PC-3 (cell line): ENCODE measurements around the gene METTL16. TPM values are rescaled to one million over a fixed set of nuclear protein-coding genes. Genes with fewer than 3 reads are reported as not detected.
"Not testable (repeated sequence)": the region's sequence is repeated elsewhere in the genome, so short reads cannot be mapped to it uniquely, and the experiment has no call there.

Experiments
- ATAC-seq: fragments of 200-7000 bp; cut with Tn5 transposase; 2 replicates; pipeline ENCODE4 v1.9.1; 2020; ENCODE audit warnings: mild to moderate bottlenecking, moderate library complexity
- BruUV-seq: library from RNA; stranded (reverse); fragments of 400-500 nt; replicated peaks from 2 replicates; lab custom pipeline; 2021; lab: Mats Ljungman, UMichigan
- CTCF ChIA-PET: fragments of 300-600 bp; sonication (Branson Sonifier 250); formaldehyde crosslinking; loops from one replicate; lab custom pipeline; 2022; ENCODE audit warnings: antibody characterized with exemption; lab: Charles Lee
- POLR2A ChIA-PET: fragments of 300-600 bp; sonication (Branson Sonifier 250); formaldehyde crosslinking; loops from one replicate; lab custom pipeline; 2022; ENCODE audit warnings: antibody characterized with exemption; ENCODE audit not compliant: unreplicated experiment; lab: Charles Lee
- DNase-seq: peaks from one replicate; pipeline ENCODE4 v3.0.0-alpha.2; 2015
- H2AFZ ChIP-seq: fragments of 300-600 bp; sonication (generic); 2 replicates; pipeline ENCODE4 v1.6.0; 2016; ENCODE audit warnings: antibody characterized with exemption, low read length
- H3F3A ChIP-seq: fragments of 300-600 bp; sonication (generic); one replicate; pipeline ENCODE4 v1.6.0; 2017; ENCODE audit warnings: antibody characterized with exemption, low read length, control low read depth, mild to moderate bottlenecking; ENCODE audit not compliant: unreplicated experiment
- H3K27ac ChIP-seq: fragments of 300-600 bp; sonication (generic); 2 replicates; pipeline ENCODE4 v1.5.1; 2016; ENCODE audit warnings: mild to moderate bottlenecking, low read length
- H3K27me3 ChIP-seq: fragments of 300-600 bp; sonication (generic); 2 replicates; pipeline ENCODE4 v1.6.1; 2016; ENCODE audit warnings: low read length, mixed read lengths
- H3K36me3 ChIP-seq: fragments of 300-600 bp; sonication (generic); 2 replicates; pipeline ENCODE4 v1.6.1; 2016; ENCODE audit warnings: low read depth, mixed run types, low read length, mixed read lengths
- H3K4me1 ChIP-seq: fragments of 300-600 bp; sonication (generic); 2 replicates; pipeline ENCODE4 v1.5.1; 2016; ENCODE audit warnings: low read length; ENCODE audit not compliant: insufficient read depth
- H3K4me2 ChIP-seq: fragments of 300-600 bp; sonication (generic); 2 replicates; pipeline ENCODE4 v1.6.0; 2016; ENCODE audit warnings: low read length
- H3K4me3 ChIP-seq: fragments of 300-600 bp; sonication (generic); 2 replicates; pipeline ENCODE4 v1.5.1; 2016; ENCODE audit warnings: mild to moderate bottlenecking, low read length, mixed read lengths
- H3K79me2 ChIP-seq: fragments of 300-600 bp; sonication (generic); 2 replicates; pipeline ENCODE4 v1.6.1; 2017; ENCODE audit warnings: low read length, mixed read lengths
- H3K9ac ChIP-seq: fragments of 300-600 bp; sonication (generic); 2 replicates; pipeline ENCODE4 v1.6.0; 2016; ENCODE audit warnings: mild to moderate bottlenecking, low read length
- H3K9me2 ChIP-seq: fragments of 300-600 bp; sonication (generic); replicated peaks from 2 replicates; pipeline ENCODE4 v1.6.1; 2016; ENCODE audit warnings: mixed run types, low read length, mixed read lengths
- H3K9me3 ChIP-seq: fragments of 300-600 bp; sonication (generic); 2 replicates; pipeline ENCODE4 v1.6.1; 2016; ENCODE audit warnings: low read length, mixed read lengths
- H4K20me1 ChIP-seq: fragments of 300-600 bp; sonication (generic); 2 replicates; pipeline ENCODE4 v1.6.1; 2016; ENCODE audit warnings: low read length, mixed read lengths
- CTCF ChIP-seq: fragments of 300-600 bp; sonication (generic); conservative IDR thresholded peaks from 2 replicates; pipeline ENCODE4 v1.5.1; 2017; ENCODE audit warnings: antibody characterized with exemption, low read depth, mild to moderate bottlenecking, low read length
- EZH2 ChIP-seq: fragments of 300-600 bp; sonication (generic); IDR thresholded peaks from one replicate; pipeline ENCODE4 v1.6.1; 2017; ENCODE audit warnings: antibody characterized with exemption, mild to moderate bottlenecking, low read length; ENCODE audit not compliant: unreplicated experiment
- EZH2phosphoT487 ChIP-seq: fragments of 300-600 bp; sonication (generic); IDR thresholded peaks from 2 replicates; pipeline ENCODE4 v1.6.1; 2018; ENCODE audit warnings: mild to moderate bottlenecking, antibody characterized with exemption, low read length, borderline replicate concordance
- intact Hi-C: fragments of 100-400 bp; cut with micrococcal nuclease; formaldehyde crosslinking; loops from 2 replicates; pipeline ENCODE4 v1.9.0; 2023
- total RNA-seq: library from RNA; depleted of rRNA; stranded (reverse); fragments of >200 nt; gene quantifications from 2 replicates; pipeline ENCODE4 v1.2.3, GENCODE V29; 2014

Gene METTL16
- total RNA-seq, 1 experiment from 2014 or later: 20.8 TPM

DNA sequence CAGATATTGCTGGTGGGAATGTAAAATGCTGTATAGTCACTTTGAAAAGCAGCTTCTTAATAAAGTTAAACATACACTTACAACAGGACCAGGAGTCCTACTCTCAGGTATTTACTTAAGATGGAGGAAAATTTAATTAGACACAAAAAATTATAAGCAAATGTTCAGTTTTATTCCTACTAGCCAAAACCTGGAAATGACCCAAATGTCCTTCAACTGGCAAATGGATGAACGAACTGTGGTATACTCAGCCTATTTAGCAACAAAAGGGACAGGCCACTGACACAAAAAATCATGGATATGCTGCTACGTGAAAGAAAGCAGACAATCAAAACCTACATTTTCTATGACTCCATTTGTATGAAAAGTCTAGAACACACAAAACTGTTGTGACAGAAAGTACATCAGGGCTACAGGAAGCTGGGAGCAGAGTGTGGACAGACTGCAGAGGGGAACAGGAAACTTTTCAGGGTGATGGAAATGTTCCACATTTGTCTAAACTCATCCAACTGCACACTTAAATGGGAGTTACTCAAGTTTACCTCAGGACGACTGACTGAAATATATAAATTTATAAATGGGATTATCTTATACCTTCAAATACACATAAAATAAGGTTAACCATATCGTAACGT, 61.6 kb downstream of the METTL16 start:
- no peaks in the 10 kb centered on the region for H3K9me2 ChIP-seq
- ChIA-PET CTCF (no interaction called here), POLR2A (no interaction called here)
- H3K4me2 ChIP-seq: no peak overlapping the region
- no peaks in the 10 kb centered on the region for H3K27me3 ChIP-seq
- ATAC-seq: no peak
- no peaks in the 10 kb centered on the region for H3F3A ChIP-seq
- H3K9me3 ChIP-seq: no peaks in the 10 kb centered on the region
- no peaks in the 10 kb centered on the region for H4K20me1 ChIP-seq
- no peak for DNase-seq
- TF ChIP-seq CTCF (no peak), EZH2phosphoT487 (no peak), EZH2 (no peak)
- H3K27ac ChIP-seq: no peak overlapping the region
- H3K79me2 ChIP-seq: no peaks in the 10 kb centered on the region
- H3K9ac ChIP-seq: no peak overlapping the region
- no peaks in the 10 kb centered on the region for H3K36me3 ChIP-seq
- no peak overlapping the region for H2AFZ ChIP-seq
- no peak overlapping the region for H3K4me3 ChIP-seq
- BruUV-seq: no TSS peak
- intact Hi-C loops: no loop called here
- H3K4me1 ChIP-seq: no peaks in the 10 kb centered on the region

GRCh38 chr17:2449486-2449885, 62.2 kb downstream of the METTL16 start:
- Histone ChIP-seq H3K4me2 (no peak overlapping the region), H3K9ac (no peak overlapping the region), H3K27ac (no peak overlapping the region), H4K20me1 (no peaks in the 10 kb centered on the region), H3K4me3 (no peak overlapping the region), H3K9me3 (no peaks in the 10 kb centered on the region), H2AFZ (no peak overlapping the region), H3K27me3 (no peaks in the 10 kb centered on the region), H3K36me3 (no peaks in the 10 kb centered on the region), H3K9me2 (no peaks in the 10 kb centered on the region), H3K79me2 (no peaks in the 10 kb centered on the region), H3F3A (no peaks in the 10 kb centered on the region), H3K4me1 (no peaks in the 10 kb centered on the region)
- no peak for ATAC-seq
- DNase-seq: no peak
- BruUV-seq: no TSS peak
- TF ChIP-seq EZH2phosphoT487 (no peak), CTCF (no peak), EZH2 (no peak)
- intact Hi-C loops: no loop called here
- ChIA-PET POLR2A (no interaction called here), CTCF (no interaction called here)

DNA sequence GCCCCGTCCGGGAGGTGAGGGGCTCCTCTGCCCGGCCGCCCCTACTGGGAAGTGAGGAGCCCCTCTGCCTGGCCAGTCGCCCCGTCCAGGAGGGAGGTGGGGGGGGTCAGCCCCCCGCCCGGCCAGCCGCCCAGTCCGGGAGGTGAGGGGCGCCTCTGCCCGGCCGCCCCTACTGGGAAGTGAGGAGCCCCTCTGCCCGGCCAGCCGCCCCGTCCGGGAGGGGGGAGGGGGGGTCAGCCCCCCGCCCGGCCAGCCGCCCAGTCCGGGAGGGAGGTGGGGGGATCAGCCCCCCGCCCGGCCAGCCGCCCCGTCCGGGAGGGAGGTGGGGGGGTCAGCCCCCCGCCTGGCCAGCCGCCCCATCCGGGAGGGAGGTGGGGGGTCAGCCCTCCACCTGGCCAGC, 64.2 kb downstream of the METTL16 start:
- intact Hi-C loops, H3K4me2 ChIP-seq, POLR2A ChIA-PET, DNase-seq, H3K9ac ChIP-seq, H4K20me1 ChIP-seq, H3K36me3 ChIP-seq, H3K27me3 ChIP-seq, H2AFZ ChIP-seq, H3K79me2 ChIP-seq, H3F3A ChIP-seq, ATAC-seq, BruUV-seq, H3K4me3 ChIP-seq, H3K27ac ChIP-seq, H3K4me1 ChIP-seq, CTCF ChIA-PET, H3K9me2 ChIP-seq, H3K9me3 ChIP-seq: not testable (repeated sequence)
